NCI-H1694 treated with DMSO at 0.1 percent for 48 hours (cell line): ENCODE results near the gene DAO.
"Not testable (repeated sequence)": the region's sequence is repeated elsewhere in the genome, so short reads cannot be mapped to it uniquely, and the experiment has no call there.

ENCODE experiments used
- DNase-seq: peaks from one replicate; lab custom pipeline; 2025; lab: John Stamatoyannopoulos, UW

The DAO gene

GRCh38 chr12:108850854-108851573 lies 28.9 kb upstream of the DAO start:
- no peak for DNase-seq

GRCh38 chr12:108852674-108853309 lies 27.1 kb upstream of the DAO start:
- DNase-seq = no peak

- no peak for DNase-seq
These were observed 26.5 kb upstream of the DAO start for GRCh38 chr12:108853426-108853825.

- no peak for DNase-seq
These were observed 25.9 kb upstream of the DAO start for GRCh38 chr12:108853981-108854446.

- no peak for DNase-seq
These were observed 25.2 kb upstream of the DAO start for GRCh38 chr12:108854451-108855283.

GRCh38 chr12:108855284-108856169 lies 24.4 kb upstream of the DAO start:
- DNase-seq = no peak

- no peak for DNase-seq
These were observed 23.8 kb upstream of the DAO start for GRCh38 chr12:108856170-108856427.

GRCh38 chr12:108856428-108857157 lies 23.3 kb upstream of the DAO start:
- DNase-seq = no peak

- DNase-seq = no peak
These were observed 22.8 kb upstream of the DAO start for GRCh38 chr12:108857158-108857407.

GRCh38 chr12:108858311-108859074 lies 21.4 kb upstream of the DAO start:
- no peak for DNase-seq

GRCh38 chr12:108859141-108859922 lies 20.6 kb upstream of the DAO start:
- DNase-seq = not testable (repeated sequence)

GRCh38 chr12:108859923-108860291 lies 20.0 kb upstream of the DAO start:
- no peak for DNase-seq

GRCh38 chr12:108860443-108860842 lies 19.4 kb upstream of the DAO start:
- DNase-seq = no peak

- no peak for DNase-seq
These were observed 17.9 kb upstream of the DAO start for GRCh38 chr12:108861878-108862587.

GRCh38 chr12:108862588-108862959 lies 17.3 kb upstream of the DAO start:
- DNase-seq = no peak

GRCh38 chr12:108865169-108865568 lies 14.7 kb upstream of the DAO start:
- DNase-seq = no peak

GRCh38 chr12:108866083-108866482 lies 13.8 kb upstream of the DAO start:
- not testable (repeated sequence) for DNase-seq

GRCh38 chr12:108868781-108869180 lies 11.1 kb upstream of the DAO start:
- no peak for DNase-seq

- no peak for DNase-seq
These were observed 4.6 kb upstream of the DAO start for GRCh38 chr12:108875280-108875679.
